HG02943 (cell line): Measurements from ENCODE around the gene BAG3.
A peak's percentile ranks its signal among the peaks of the same experiment; 100 is the strongest.

Experiments used
- ATAC-seq: cut with Tn5 transposase; IDR thresholded peaks from one replicate; pipeline ENCODE4 v1.9.1; 2021; ENCODE audit warnings: mild to moderate bottlenecking, low read depth, moderate library complexity; ENCODE audit not compliant: unreplicated experiment

Gene BAG3

GRCh38 chr10:119663866-119664698 is 12.9 kb downstream of the BAG3 start:
- ATAC-seq, result no peak

GRCh38 chr10:119665901-119666708 is 14.9 kb downstream of the BAG3 start:
- no peak for ATAC-seq

- ATAC-seq, result no peak
Measured at GRCh38 chr10:119666709-119667004, 15.5 kb downstream of the BAG3 start.

- ATAC-seq, result no peak
Measured at GRCh38 chr10:119667562-119668328, 16.6 kb downstream of the BAG3 start.

GRCh38 chr10:119668461-119668860 is 17.3 kb downstream of the BAG3 start:
- no peak for ATAC-seq

DNA sequence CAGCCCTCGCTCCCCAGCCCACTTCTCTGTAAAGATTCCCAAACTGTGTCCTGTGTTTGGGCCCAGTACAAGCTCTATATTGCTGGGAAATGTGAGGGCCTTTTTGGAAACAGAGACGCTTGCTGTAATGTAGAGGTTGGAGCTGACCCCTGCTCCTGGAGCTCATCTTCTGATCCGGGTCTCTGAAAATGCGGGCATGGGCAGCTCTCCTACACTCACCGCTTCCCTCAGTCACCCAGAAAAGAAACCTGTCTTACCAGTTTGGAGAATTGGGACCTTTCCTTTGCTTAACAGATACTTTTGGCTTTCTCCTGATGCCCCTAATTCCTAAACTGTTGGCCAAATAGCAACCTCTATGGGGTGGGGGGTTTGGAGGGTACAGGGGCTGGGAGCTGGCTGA is 18.2 kb downstream of the BAG3 start:
- no peak for ATAC-seq

DNA sequence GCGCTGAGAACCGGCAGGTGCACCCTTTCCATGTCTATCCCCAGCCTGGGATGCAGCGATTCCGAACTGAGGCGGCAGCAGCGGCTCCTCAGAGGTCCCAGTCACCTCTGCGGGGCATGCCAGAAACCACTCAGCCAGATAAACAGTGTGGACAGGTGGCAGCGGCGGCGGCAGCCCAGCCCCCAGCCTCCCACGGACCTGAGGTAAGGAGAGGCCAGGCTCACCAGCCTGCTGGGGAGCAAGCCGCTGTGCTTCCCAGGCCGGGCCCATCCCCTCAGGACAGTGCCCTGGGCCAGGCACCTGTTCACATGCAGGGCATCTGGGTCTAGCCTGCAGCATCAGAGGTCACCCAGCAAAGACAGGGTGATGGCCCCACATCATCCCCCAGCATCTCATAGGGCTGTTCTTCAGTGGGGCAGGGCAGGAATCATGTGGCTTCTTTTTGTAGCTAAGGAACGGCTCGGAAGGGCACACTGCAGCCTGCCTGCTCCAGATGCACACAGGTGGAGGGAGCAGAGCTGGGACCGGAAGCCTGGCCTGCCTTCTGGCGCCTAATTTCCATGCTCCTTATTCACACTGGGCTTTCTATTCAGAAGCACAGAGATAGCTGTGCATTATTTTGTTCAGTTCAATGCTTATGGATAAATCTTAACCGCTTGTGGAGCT is 18.9 kb downstream of the BAG3 start:
- no peak for ATAC-seq

DNA sequence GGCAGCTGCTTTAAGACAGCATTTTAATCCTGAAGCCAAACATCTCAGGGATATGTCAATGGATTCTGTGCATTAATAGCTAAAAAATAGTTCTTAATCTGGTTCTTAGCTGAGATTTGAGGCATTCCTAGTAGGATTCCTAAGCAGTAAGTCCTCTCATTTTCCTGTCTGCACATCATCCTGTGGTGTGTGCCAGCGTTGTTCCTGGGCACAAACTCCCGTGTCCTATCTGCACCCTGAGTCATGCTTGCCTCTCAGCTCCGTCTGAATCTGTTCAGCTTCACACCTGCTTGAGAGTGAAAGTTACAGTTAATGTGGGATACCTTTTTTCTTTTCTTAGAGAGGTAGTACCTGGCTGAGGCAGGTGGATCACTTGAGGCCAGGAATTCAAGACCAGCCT is 19.5 kb downstream of the BAG3 start:
- ATAC-seq, result no peak

DNA sequence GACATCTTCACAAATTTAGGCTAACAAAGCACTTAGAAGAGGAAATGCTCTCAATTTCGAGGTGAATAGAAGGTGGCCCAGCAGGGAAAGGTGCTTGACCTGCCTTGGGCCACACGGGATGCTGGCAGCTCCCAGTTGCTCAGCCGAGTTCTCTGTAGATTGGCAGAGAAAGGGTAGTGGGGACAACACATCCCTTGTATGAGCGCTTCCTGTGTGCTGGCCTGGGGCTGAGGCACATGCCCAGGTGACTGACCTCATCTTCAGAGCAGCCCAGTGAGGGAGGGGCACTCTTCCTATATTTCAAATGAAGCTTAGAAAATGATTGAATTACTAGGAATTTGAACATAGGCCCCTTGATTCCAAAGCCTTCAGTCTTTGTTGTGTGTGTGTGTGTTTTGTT is 20.2 kb downstream of the BAG3 start:
- ATAC-seq, result no peak

- no peak for ATAC-seq
Measured at GRCh38 chr10:119672291-119672690, 21.1 kb downstream of the BAG3 start.

DNA sequence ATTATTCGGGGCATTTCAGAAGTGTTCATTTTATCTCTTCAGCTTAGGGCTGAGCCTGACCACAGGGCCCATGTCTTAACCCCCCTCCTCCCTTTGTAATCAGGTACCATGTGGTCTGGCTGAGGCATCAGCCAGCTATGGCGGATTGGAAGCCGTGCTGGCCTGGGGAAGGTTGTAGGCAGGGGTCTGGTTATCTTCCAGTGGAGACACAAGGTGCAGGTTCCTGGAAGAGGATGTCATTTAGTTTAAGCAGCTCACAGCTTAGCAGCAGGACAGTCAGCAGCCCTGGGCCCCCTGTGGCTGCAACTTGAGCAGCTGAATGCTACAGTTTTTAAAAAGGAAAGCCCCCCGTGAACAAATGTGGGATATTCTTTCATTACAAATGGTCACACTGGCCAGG is 22.1 kb downstream of the BAG3 start:
- ATAC-seq, result no peak

GRCh38 chr10:119675483-119676170 is 24.4 kb downstream of the BAG3 start:
- no peak for ATAC-seq

DNA sequence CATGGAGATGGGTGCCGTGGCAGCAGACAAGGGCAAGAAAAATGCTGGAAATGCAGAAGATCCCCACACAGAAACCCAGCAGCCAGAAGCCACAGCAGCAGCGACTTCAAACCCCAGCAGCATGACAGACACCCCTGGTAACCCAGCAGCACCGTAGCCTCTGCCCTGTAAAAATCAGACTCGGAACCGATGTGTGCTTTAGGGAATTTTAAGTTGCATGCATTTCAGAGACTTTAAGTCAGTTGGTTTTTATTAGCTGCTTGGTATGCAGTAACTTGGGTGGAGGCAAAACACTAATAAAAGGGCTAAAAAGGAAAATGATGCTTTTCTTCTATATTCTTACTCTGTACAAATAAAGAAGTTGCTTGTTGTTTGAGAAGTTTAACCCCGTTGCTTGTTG is 25.9 kb downstream of the BAG3 start:
- ATAC-seq, result no peak

DNA sequence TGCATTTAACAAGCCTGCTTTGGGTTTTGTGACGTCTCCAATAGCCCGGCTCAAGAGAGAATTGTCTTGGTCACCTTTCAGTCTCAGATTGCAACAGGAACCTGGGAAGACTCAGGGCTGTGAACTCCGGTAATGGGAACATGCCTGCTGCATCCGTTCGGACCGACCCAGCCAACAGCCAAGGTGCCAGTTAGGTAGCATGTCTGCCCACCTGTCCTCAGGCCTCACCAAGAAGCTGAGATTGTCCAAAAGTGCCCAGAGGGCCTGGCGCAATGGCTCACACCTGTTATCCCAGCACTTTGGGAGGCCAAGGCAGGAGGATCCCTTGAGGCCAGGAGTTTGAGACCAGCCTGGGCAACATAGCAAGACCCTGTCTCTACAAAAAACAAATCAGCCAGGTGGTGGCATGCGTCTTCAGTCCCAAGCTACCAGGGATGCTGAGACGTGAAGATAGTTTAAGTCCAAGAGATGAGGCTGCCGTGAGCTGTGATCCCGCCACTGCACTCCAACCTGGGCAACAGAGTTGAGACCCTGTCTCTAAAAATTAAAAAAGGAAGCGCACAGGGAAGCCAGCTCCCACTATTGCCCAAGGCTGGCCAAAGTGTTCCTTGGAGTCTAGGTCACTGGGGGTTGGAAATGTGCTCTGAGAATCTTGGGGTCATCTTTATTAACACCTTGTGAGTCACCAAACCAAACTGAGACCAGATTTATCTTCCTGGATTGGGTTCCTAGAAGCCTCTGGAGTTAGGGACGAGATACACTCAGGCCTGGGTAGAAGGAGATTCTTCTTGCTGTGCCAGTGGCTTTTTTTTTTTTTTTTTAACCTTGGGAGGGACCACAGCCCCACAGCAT is 26.9 kb downstream of the BAG3 start:
- ATAC-seq, result no peak

DNA sequence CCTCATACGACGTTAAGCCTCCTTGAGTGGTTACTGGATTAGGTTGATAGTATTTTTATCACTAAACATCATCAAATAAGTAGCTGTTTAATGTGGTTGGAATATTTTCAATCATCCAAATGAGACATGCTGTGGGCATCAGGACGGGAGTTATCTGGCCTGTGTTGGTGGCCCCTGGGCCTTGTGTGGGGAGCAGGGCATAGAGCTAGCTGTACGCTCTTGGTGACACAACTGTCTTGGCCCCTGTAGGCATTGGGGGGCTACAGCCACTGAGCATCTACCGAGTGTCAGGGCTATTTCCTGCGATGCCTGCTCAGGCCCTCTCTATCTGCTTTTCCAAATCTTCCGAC is 28.3 kb downstream of the BAG3 start:
- no peak for ATAC-seq

GRCh38 chr10:119680050-119680449 is 28.9 kb downstream of the BAG3 start:
- no peak for ATAC-seq

- ATAC-seq, result no peak
Measured at GRCh38 chr10:119680650-119681081, 29.5 kb downstream of the BAG3 start.

GRCh38 chr10:119686465-119687191 is 35.4 kb downstream of the BAG3 start:
- peak; percentile 75 for ATAC-seq
